WERI-Rb-1 (cell line): ENCODE measurements around the gene PCK1.

Experiments
- DNase-seq: peaks from one replicate; pipeline ENCODE4 v3.0.0-alpha.2; 2020
- H3K27ac ChIP-seq: fragments of 250-450 bp; sonication (Bioruptor Pico); 2 replicates; pipeline ENCODE4 v1.5.1; 2020; ENCODE audit warnings: mild to moderate bottlenecking, moderate library complexity
- H3K27me3 ChIP-seq: fragments of 250-450 bp; sonication (Bioruptor Pico); 2 replicates; pipeline ENCODE4 v1.5.1; 2021; ENCODE audit warnings: mild to moderate bottlenecking, low read depth, moderate library complexity; ENCODE audit not compliant: insufficient read depth, severe bottlenecking
- H3K36me3 ChIP-seq: fragments of 250-450 bp; sonication (Bioruptor Pico); 2 replicates; pipeline ENCODE4 v1.5.1; 2020; ENCODE audit warnings: mild to moderate bottlenecking, moderate library complexity
- H3K4me3 ChIP-seq: 2 replicates; pipeline ENCODE4 v1.5.1; 2011; ENCODE audit warnings: low read depth, mild to moderate bottlenecking, control low read depth, low read length
- H3K9me3 ChIP-seq: fragments of 250-450 bp; sonication (Bioruptor Pico); 2 replicates; pipeline ENCODE4 v1.5.1; 2021; ENCODE audit warnings: mild to moderate bottlenecking, moderate library complexity; ENCODE audit not compliant: severe bottlenecking
- CTCF ChIP-seq: IDR thresholded peaks from 2 replicates; pipeline ENCODE4 v1.5.1; 2011; ENCODE audit warnings: low read depth, mild to moderate bottlenecking, control low read depth, inconsistent platforms, low read length

The PCK1 gene

DNA sequence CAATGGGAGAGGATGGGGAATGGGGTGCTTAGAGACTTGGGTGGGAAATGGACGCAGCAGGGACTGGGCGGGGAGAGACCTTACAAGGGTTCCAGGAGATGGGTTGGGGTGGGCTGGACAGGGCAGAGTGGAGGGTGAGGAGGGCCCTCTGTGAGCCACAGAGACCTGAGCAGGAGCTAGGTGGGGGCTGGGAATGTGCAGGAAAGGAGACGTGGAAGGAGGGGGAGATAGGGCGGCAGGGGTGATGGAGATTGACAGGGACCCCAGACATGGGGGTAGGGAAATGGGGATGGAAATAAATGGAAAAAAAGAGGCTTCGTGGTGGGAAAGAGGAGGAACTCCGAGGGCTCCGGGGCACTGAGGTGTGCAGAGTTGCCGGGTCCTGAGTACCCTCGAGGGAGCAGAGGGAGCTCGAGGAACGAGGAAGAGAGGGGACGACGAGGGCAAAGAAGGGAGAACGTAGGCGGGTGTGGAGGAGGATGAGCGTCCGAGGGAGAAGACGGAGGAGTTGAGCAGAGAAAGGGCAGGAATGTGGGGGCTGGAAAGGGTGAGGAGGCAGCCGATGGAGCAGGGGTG is 33.9 kb upstream of the PCK1 start:
- DNase-seq: no peak
- no peak for TF ChIP-seq CTCF
- Histone ChIP-seq H3K9me3 (peaks cover 2% of the 10 kb centered on the region), H3K36me3 (no peaks in the 10 kb centered on the region), H3K27me3 (no peaks in the 10 kb centered on the region), H3K27ac (no peak overlapping the region), H3K4me3 (no peak overlapping the region)

DNA sequence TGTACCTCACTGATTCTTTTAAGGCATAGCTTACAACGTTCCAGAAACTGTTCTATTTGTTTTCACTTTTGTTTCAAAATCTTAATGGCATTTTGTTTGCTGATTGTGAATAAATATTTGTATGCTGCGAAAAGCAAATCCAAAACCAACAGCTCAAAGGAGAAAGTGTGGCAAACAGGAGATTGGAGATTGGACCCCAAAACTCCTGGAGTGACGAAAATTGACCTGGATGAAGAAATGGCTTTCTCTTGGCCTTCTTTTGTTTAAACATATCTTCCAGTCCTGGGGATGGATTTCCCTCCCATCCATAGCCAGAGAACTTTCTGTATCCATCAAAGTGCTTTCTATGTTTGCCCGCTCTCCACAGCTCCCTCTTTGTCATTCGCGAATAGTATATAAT is 33.2 kb upstream of the PCK1 start:
- H3K9me3 ChIP-seq: peaks cover 4% of the 10 kb centered on the region
- DNase-seq: no peak
- no peak for TF ChIP-seq CTCF
- no peak overlapping the region for H3K27ac ChIP-seq
- H3K4me3 ChIP-seq: no peak overlapping the region
- no peaks in the 10 kb centered on the region for H3K27me3 ChIP-seq
- H3K36me3 ChIP-seq: no peaks in the 10 kb centered on the region

- no peaks in the 10 kb centered on the region for H3K27me3 ChIP-seq
- H3K4me3 ChIP-seq: no peak overlapping the region
- peaks cover 7% of the 10 kb centered on the region for H3K9me3 ChIP-seq
- TF ChIP-seq CTCF: no peak
- no peaks in the 10 kb centered on the region for H3K36me3 ChIP-seq
- no peak for DNase-seq
- no peak overlapping the region for H3K27ac ChIP-seq
These were observed 32.8 kb upstream of the PCK1 start for GRCh38 chr20:57528148-57528547.

DNA sequence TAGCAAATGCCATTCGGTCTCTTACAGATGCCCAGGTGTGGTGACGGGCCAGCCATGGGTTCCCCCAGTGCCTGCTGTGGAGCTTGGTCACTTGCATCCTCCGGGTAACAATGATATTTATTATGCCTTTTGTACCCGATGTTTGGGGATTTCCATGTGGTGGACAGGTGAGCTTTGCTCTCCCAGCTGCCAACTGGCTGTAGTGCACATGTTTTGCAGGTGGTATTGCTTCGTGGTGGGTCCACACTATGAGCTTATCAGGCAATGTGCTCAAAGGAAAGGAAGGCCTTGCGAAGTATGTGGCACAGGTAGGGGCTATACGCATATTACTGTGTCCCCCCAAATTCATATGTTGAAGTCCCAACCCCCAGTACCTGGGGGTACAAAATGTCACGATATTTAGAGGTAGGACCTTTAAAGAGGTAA is 31.7 kb upstream of the PCK1 start:
- Histone ChIP-seq H3K27me3 (no peaks in the 10 kb centered on the region), H3K4me3 (no peak overlapping the region), H3K36me3 (no peaks in the 10 kb centered on the region), H3K9me3 (peaks cover 5% of the 10 kb centered on the region), H3K27ac (no peak overlapping the region)
- no peak for TF ChIP-seq CTCF
- no peak for DNase-seq

GRCh38 chr20:57529810-57530209 is 31.1 kb upstream of the PCK1 start:
- Histone ChIP-seq H3K27me3 (no peaks in the 10 kb centered on the region), H3K36me3 (no peaks in the 10 kb centered on the region)
- DNase-seq: no peak

More at GRCh38 chr20:57529810-57530209, 31.1 kb upstream of the PCK1 start:
- Histone ChIP-seq H3K4me3 (no peak overlapping the region), H3K9me3 (peaks cover 5% of the 10 kb centered on the region), H3K27ac (no peak overlapping the region)
- TF ChIP-seq CTCF: no peak
